Fibroblast of pulmonary artery (primary cell): Measurements from ENCODE around the gene BABAM2.
A peak's percentile ranks its signal among the peaks of the same experiment; 100 is the strongest.
"Not testable (repeated sequence)": the region's sequence is repeated elsewhere in the genome, so short reads cannot be mapped to it uniquely, and the experiment has no call there.

Experiments used
- DNase-seq: peaks from one replicate; pipeline ENCODE4 v3.0.0-alpha.2; 2010; ENCODE audit warnings: low read depth
- H3K4me3 ChIP-seq: replicated peaks from 2 replicates; pipeline ENCODE4 v1.5.1; 2011; ENCODE audit warnings: low read depth, mild to moderate bottlenecking, control low read depth, low read length, moderate library complexity
- TF ChIP-seq, protein P1 (sequence below): IDR thresholded peaks from 2 replicates; pipeline ENCODE4 v1.5.1; 2011; ENCODE audit warnings: mild to moderate bottlenecking, control low read depth, low read length, inconsistent platforms; ENCODE audit errors: missing control alignments

The BABAM2 gene

DNA sequence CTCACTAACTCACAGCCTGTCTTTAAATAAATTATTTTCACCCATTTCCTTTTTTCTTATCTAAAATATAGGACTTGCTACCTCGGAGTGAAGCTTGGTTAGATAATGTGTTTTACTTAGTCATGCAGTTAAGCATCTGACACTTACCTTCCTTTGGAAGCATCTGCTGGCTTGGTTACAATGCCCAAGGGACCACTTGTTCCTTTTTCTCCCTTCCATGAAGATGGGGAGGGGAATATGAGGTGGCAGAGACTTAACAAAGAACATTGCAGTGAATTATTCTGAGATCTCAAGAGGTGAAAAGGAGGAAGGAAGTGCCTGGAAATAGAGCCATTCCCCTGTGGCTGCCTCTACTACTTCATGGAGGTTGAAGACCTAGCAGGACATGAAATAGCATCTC, 356.8 kb downstream of the BABAM2 start:
- TF ChIP-seq, protein P1, sequence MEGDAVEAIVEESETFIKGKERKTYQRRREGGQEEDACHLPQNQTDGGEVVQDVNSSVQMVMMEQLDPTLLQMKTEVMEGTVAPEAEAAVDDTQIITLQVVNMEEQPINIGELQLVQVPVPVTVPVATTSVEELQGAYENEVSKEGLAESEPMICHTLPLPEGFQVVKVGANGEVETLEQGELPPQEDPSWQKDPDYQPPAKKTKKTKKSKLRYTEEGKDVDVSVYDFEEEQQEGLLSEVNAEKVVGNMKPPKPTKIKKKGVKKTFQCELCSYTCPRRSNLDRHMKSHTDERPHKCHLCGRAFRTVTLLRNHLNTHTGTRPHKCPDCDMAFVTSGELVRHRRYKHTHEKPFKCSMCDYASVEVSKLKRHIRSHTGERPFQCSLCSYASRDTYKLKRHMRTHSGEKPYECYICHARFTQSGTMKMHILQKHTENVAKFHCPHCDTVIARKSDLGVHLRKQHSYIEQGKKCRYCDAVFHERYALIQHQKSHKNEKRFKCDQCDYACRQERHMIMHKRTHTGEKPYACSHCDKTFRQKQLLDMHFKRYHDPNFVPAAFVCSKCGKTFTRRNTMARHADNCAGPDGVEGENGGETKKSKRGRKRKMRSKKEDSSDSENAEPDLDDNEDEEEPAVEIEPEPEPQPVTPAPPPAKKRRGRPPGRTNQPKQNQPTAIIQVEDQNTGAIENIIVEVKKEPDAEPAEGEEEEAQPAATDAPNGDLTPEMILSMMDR: no peak
- no peak overlapping the region for H3K4me3 ChIP-seq
- no peak for DNase-seq

DNA sequence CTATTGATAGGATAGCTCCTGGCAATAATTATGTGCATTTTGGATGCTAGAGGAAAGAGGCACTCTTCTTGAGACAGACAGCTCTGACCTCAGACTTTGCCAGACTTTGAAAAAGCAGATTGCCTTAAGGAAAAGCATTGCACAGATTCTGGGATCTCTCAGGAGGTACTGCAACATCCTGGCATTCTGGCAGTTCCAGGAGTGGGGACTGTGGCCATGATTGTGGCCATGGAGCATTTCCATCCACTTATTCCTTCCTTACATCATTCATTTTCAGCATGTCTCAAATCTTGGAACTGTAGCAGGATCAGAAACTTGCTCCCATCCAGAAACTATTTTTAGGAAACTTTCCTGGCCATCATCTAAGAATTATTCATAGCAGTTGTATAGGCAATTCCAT, 357.2 kb downstream of the BABAM2 start:
- no peak for DNase-seq
- TF ChIP-seq, protein P1: no peak
- H3K4me3 ChIP-seq: no peak overlapping the region

DNA sequence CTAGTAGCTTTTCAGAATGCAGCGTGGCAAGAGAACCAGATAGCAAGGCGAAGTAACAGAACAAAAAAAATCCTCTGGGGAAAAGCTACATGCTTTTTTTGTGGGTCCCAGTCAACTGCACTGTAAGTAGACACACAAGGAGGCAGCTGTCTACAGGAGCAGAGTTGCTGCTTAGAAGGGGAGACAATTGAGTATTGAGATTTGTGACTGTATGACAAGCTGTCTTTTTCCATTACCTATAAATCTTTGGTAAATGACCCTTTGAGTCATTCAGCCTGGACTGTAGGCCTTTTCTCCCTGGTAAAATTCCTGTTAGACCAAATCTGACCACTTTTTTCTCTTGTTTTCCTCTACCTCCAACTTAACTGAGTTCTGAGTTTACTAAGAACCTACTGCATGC, 358.0 kb downstream of the BABAM2 start:
- H3K4me3 ChIP-seq: no peak overlapping the region
- DNase-seq: no peak
- TF ChIP-seq, protein P1: no peak

DNA sequence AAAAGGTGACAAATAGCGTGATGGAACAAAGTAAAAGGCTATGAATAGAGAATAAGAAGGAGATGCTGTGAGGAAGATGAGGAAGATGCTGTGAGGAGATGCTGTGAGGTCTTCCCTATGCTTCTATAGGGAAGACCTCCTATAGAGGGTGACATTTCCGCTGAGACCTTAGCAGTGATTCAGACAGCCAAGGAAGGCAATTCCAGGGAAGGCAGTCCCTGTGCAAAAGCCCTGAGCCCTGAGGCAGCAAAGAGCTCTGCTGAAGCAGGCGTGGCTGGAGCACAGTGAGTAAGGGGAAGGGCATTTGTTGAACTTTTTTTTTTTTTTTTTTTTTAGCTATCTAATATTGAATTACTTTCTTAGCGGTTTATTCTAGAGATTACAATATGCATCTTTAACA, 359.5 kb downstream of the BABAM2 start:
- no peak overlapping the region for H3K4me3 ChIP-seq
- peak; percentile 50 for DNase-seq
- TF ChIP-seq, protein P1: no peak

DNA sequence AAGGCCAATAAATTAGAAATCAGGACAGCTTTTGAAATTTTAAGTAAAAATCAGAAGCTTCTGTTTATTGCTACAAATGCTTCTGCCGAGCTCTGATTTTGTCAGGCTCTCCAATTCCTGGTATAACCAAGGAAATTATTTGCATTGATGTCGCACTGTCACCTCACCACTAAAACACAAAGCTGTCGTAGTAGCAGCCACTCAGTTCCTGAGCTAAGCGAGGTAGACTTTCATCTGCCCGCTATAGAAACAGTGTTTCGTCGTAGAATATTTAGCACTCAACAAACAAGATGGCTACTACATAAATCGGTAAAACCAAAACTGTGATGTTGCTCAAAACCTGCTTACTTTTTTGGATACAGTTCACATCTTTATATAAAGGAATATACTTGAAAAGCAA, 360.8 kb downstream of the BABAM2 start:
- H3K4me3 ChIP-seq: no peak overlapping the region
- TF ChIP-seq, protein P1: no peak
- DNase-seq: no peak

DNA sequence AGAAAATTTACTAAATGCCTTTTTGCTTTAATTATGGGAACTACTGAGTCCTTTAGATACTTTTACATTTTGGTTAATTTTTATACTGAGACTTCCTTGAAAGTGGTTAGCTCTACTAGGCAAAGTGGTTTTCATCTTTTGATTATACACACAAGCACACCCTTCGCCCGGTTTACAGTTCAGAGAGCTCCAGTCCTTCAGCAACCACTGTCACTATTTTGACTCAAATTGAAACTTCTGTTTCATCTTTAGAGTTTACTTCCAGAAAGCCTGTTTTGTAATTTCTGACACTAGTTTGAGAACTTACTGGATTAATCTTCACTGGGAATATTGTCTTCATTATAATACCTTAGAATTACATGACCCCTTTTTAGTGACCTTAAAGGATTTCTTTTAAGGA, 361.8 kb downstream of the BABAM2 start:
- TF ChIP-seq, protein P1: no peak
- no peak overlapping the region for H3K4me3 ChIP-seq
- DNase-seq: no peak

DNA sequence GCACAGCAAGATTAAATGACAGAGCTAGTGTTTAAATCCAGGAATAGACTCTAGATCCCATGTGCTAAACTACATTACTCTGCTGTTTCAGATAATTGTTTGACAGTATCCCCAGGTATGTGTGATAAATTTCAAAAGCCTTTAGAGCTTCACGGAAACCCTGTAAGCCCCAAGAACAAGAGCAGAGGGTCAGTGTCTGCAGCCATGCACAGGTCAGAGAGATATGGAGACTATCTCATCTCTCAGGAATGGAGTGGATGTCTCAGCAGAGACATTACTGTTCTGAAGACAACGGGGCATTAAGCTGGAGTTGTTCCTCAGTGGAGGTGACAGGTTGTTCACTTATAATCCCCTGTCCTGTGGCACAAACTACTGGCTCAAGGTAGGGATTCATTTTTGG, 363.0 kb downstream of the BABAM2 start:
- TF ChIP-seq, protein P1: no peak
- no peak for DNase-seq
- no peak overlapping the region for H3K4me3 ChIP-seq

DNA sequence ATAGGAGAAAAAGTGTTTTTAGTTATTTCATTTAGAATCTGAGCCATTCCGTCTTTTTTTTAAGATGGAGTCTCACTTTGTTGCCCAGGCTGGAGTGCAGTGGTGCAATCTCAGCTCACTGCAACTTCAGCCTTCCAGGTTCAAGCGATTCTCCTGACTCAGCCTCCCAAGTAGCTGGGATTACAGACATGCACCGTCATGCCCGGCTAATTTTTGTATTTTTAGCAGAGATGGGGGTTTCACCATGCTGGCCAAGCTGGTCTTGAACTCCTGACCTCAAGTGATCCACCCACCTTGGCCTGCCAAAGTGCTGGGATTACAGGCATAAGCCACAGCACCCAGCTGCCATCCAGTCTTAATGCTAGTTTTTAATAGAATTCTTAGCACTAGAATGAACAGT, 364.7 kb downstream of the BABAM2 start:
- not testable (repeated sequence) for DNase-seq, H3K4me3 ChIP-seq
